GM12878 (cell line): ENCODE measurements around the gene ZNF182.
"Not testable (repeated sequence)": the region's sequence is repeated elsewhere in the genome, so short reads cannot be mapped to it uniquely, and the experiment has no call there.

ENCODE experiments used
- CTCF ChIP-seq, 3 experiments: IDR thresholded peaks in 2 of 3; conservative IDR thresholded peaks in 1 of 3; 2 replicates each; pipeline ENCODE4 v1.5.1; 2011; ENCODE audit warnings: low read depth in 3 of 3, low read length in 3 of 3, mild to moderate bottlenecking in 3 of 3, control low read depth in 2 of 3, moderate library complexity in 2 of 3, inconsistent platforms in 1 of 3, mixed read lengths in 1 of 3; ENCODE audit not compliant: control insufficient read depth in 2 of 3, insufficient read depth in 1 of 3; ENCODE audit errors: extremely low read depth in 1 of 3
- EP300 ChIP-seq, 2 experiments: fragments of 150-350 bp in 1 of 2; IDR thresholded peaks; 2 replicates each; pipeline ENCODE4 v1.6.1; 2011 to 2012; ENCODE audit warnings: low read depth in 2 of 2, low read length in 2 of 2, borderline replicate concordance in 1 of 2, improper control_type of control experiment in 1 of 2, inconsistent platforms in 1 of 2; ENCODE audit not compliant: control insufficient read depth in 1 of 2
- SPI1 ChIP-seq: IDR thresholded peaks from 2 replicates; pipeline ENCODE4 v1.6.1; 2011; ENCODE audit warnings: low read depth, mild to moderate bottlenecking, low read length, moderate library complexity, borderline replicate concordance; ENCODE audit not compliant: insufficient read depth

DNA sequence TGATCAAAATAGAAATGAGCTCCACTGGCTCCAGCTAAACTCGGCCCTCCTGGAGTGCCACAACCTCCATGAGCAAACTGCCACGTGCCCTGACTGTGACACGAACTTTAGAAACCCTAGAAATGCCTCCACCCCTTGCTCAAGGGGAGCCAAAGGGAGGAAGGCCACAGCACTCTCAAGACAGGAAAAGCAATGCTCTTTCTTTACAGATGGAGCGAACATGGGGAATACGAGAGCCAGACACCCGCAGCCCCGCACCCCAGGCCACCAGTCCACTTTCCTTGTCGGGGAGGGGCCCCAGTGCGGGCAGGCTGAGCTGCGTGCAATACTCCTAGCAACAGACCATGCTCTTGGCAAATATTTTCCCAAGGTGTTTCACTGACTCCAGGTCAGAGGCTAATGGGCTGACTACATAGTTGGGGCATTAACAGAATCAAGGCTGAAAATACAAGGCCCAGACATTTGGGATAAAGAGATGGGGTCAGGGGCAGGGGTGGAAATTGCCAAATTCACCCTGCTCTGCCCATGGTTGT is 26.9 kb upstream of the ZNF182 start:
- not testable (repeated sequence) for TF ChIP-seq CTCF (IDR thresholded peaks at IDR 0.05 in 2 of 3, conservative IDR thresholded peaks at IDR 0.05 in 1 of 3; ENCODE audit: control insufficient read depth in 2 of 3, extremely low read depth in 1 of 3, insufficient read depth in 1 of 3, low read depth in 3 of 3, low read length in 3 of 3); SPI1; EP300 (IDR thresholded peaks at IDR 0.05; ENCODE audit: borderline replicate concordance in 1 of 2, control insufficient read depth in 1 of 2, low read depth in 2 of 2, low read length in 2 of 2)
